Right lobe of liver (tissue), 4 donors: ENCODE measurements around the gene SRPRB.

Experiments
- CTCF ChIP-seq, 4 donors: fragments of 200-600 bp in 3 of 4; fragments of 450-650 bp in 1 of 4; IDR thresholded peaks; one replicate each; pipeline versions ENCODE4 v1.5.1 to v1.8.0; 2016 to 2022; ENCODE audit warnings: antibody characterized with exemption in 4 of 4, mild to moderate bottlenecking in 2 of 4
- POLR2A ChIP-seq: fragments of 450-650 bp; IDR thresholded peaks from one replicate; pipeline ENCODE4 v1.6.1; 2017; ENCODE audit warnings: antibody characterized with exemption, mild to moderate bottlenecking
- donor health status: DM: no; HTN: no; CAD: no.
- donor health status: DM: no; HTN: no; CAD: no.
- donor health status: DM: no; HTN: yes; CAD: no.

- TF ChIP-seq CTCF (IDR thresholded peaks at IDR 0.05) (no peak), POLR2A (no peak)
These were observed 272 bp upstream of the SRPRB start for GRCh38 chr3:133805384-133805701.
